Natural killer cell (primary cell): Measurements from ENCODE around the gene ADAMTSL1. TPM values are rescaled to one million over a fixed set of nuclear protein-coding genes. Genes with fewer than 3 reads are reported as not detected.

Source experiments
- ATAC-seq, 3 donors: fragments of 150-1000 bp in 2 of 3; fragments of 200-7000 bp in 1 of 3; cut with Tn5 transposase; 1 replicate in 1 of 3; 2 replicates in 2 of 3; pipeline ENCODE4 v1.10.0; 2021; ENCODE audit warnings: mild to moderate bottlenecking in 2 of 3, moderate library complexity in 2 of 3
- DNase-seq, 2 donors: peaks; one replicate each; pipeline versions ENCODE4 v3.0.0 to v3.0.0-alpha.2; 2013 to 2021; ENCODE audit warnings: mixed read lengths in 1 of 2
- H3K27ac ChIP-seq: one replicate; pipeline ENCODE4 v1.5.1; 2013; ENCODE audit warnings: mild to moderate bottlenecking, low read length
- H3K27me3 ChIP-seq: one replicate; pipeline ENCODE4 v1.6.1; 2013; ENCODE audit warnings: low read length; ENCODE audit not compliant: control insufficient read depth, insufficient read depth
- H3K36me3 ChIP-seq: one replicate; pipeline ENCODE4 v1.6.1; 2013; ENCODE audit warnings: low read length; ENCODE audit not compliant: control insufficient read depth, insufficient read depth
- H3K4me1 ChIP-seq: one replicate; pipeline ENCODE4 v1.6.1; 2013; ENCODE audit warnings: low read length; ENCODE audit not compliant: control insufficient read depth, insufficient read depth
- H3K4me3 ChIP-seq: one replicate; pipeline ENCODE4 v1.5.1; 2013; ENCODE audit warnings: low read length
- H3K9me3 ChIP-seq: one replicate; pipeline ENCODE4 v1.6.1; 2013; ENCODE audit warnings: low read length; ENCODE audit not compliant: control insufficient read depth, insufficient read depth
- H3K27ac Mint-ChIP-seq, 2 donors: one replicate each; pipeline ENCODE4 v1.8.0; 2022; ENCODE audit warnings: mild to moderate bottlenecking in 2 of 2, mixed read lengths in 2 of 2, moderate library complexity in 1 of 2
- H3K27me3 Mint-ChIP-seq, 2 donors: one replicate each; pipeline ENCODE4 v1.8.0; 2022; ENCODE audit warnings: low read depth in 2 of 2, mixed read lengths in 2 of 2
- H3K36me3 Mint-ChIP-seq: one replicate; pipeline ENCODE4 v1.8.0; 2022; ENCODE audit warnings: mixed read lengths
- H3K4me1 Mint-ChIP-seq, 2 donors: one replicate each; pipeline ENCODE4 v1.8.0; 2022; ENCODE audit warnings: mixed read lengths in 2 of 2
- H3K4me3 Mint-ChIP-seq: one replicate; pipeline ENCODE4 v1.8.0; 2022; ENCODE audit warnings: mild to moderate bottlenecking, moderate library complexity, mixed read lengths
- H3K9me3 Mint-ChIP-seq, 2 donors: one replicate each; pipeline ENCODE4 v1.8.0; 2022; ENCODE audit warnings: mixed read lengths in 2 of 2
- CTCF ChIP-seq: fragments of 200-600 bp; IDR thresholded peaks from one replicate; pipeline ENCODE4 v1.8.0; 2022; ENCODE audit warnings: antibody characterized with exemption
- WGBS: methylation state at CpG from one replicate; pipeline ENCODE4 v1.1.7; 2013; ENCODE audit warnings: missing lambda C conversion rate; ENCODE audit not compliant: insufficient coverage; 5-methylcytosine and 5-hydroxymethylcytosine counted together
- intact Hi-C: fragments of 100-400 bp; cut with micrococcal nuclease; formaldehyde crosslinking; loops from one replicate; pipeline ENCODE4 v1.14.2; 2022
- total RNA-seq, 4 donors: library from RNA; stranded (reverse); fragments of 120-200 nt in 1 of 4; gene quantifications; one replicate each; pipeline versions ENCODE4 v1.2.3 to v1.2.4, GENCODE V29; 2013 to 2022

ADAMTSL1 gene
- total RNA-seq, 3 donors from 2014 or later (not counting 1 experiment from before 2014, with no cell fraction given), result not detected

- ATAC-seq (no peak), DNase-seq (no peak)
- TF ChIP-seq CTCF, result no peak
- Histone ChIP-seq H3K36me3 (no peaks in the 10 kb centered on the region), H3K4me1 (no peaks in the 10 kb centered on the region), H3K9me3 (no peaks in the 10 kb centered on the region), H3K27me3 (no peaks in the 10 kb centered on the region), H3K27ac (no peak overlapping the region), H3K4me3 (no peak overlapping the region)
- Mint-ChIP-seq H3K9me3 (peaks cover 0 to 2% of the 10 kb centered on the region in 2 donors), H3K27ac (no peak overlapping the region), H3K36me3 (no peaks in the 10 kb centered on the region), H3K27me3 (peaks cover 7 to 12% of the 10 kb centered on the region in 2 donors), H3K4me3 (no peak overlapping the region), H3K4me1 (no peaks in the 10 kb centered on the region)
- WGBS, result 85% methylated on average over 2 of the region's 2 CpGs
- intact Hi-C loops, result no loop called here
Measured at GRCh38 chr9:18881758-18882157, 407.8 kb downstream of the ADAMTSL1 start.

GRCh38 chr9:18887546-18887945 lies 413.6 kb downstream of the ADAMTSL1 start:
- H3K27me3 ChIP-seq, result no peaks in the 10 kb centered on the region
- no peak for TF ChIP-seq CTCF
- H3K27ac ChIP-seq, result no peak overlapping the region
- Mint-ChIP-seq H3K27me3 (peaks cover 0 to 3% of the 10 kb centered on the region in 2 donors), H3K4me3 (no peak overlapping the region), H3K9me3 (peaks cover 0 to 2% of the 10 kb centered on the region in 2 donors), H3K27ac (no peak overlapping the region), H3K4me1 (no peaks in the 10 kb centered on the region), H3K36me3 (no peaks in the 10 kb centered on the region)
- WGBS, result 97% methylated on average over 1 of the region's 1 CpG
- DNase-seq, result no peak
- no peak for ATAC-seq
- intact Hi-C loops, result no loop called here
- no peaks in the 10 kb centered on the region for H3K4me1 ChIP-seq
- no peak overlapping the region for H3K4me3 ChIP-seq
- H3K36me3 ChIP-seq, result no peaks in the 10 kb centered on the region
- no peaks in the 10 kb centered on the region for H3K9me3 ChIP-seq

GRCh38 chr9:18888290-18888689 lies 414.3 kb downstream of the ADAMTSL1 start:
- ATAC-seq (no peak), DNase-seq (no peak)
- Histone ChIP-seq H3K36me3 (no peaks in the 10 kb centered on the region), H3K27me3 (no peaks in the 10 kb centered on the region), H3K9me3 (no peaks in the 10 kb centered on the region), H3K27ac (no peak overlapping the region), H3K4me3 (no peak overlapping the region), H3K4me1 (no peaks in the 10 kb centered on the region)
- Mint-ChIP-seq H3K27me3 (peaks cover 0 to 3% of the 10 kb centered on the region in 2 donors), H3K4me1 (no peaks in the 10 kb centered on the region), H3K4me3 (no peak overlapping the region), H3K9me3 (peaks cover 0 to 2% of the 10 kb centered on the region in 2 donors), H3K36me3 (no peaks in the 10 kb centered on the region), H3K27ac (no peak overlapping the region)
- WGBS, result 93% methylated on average over 1 of the region's 1 CpG
- TF ChIP-seq CTCF, result no peak
- intact Hi-C loops, result no loop called here

DNA sequence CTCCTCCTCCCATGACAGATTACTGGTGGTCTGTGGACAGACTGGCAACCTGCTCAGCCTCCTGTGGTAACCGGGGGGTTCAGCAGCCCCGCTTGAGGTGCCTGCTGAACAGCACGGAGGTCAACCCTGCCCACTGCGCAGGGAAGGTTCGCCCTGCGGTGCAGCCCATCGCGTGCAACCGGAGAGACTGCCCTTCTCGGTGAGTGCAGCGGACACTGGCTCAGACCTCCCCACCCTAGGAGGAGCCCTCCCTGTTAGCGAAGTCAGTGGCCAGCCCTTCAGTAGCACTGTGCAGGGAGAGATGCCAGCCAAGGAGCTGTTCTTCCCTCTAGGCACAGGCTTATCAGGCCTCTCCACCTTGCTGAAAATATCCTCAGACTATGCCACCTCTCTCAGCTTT lies 415.6 kb downstream of the ADAMTSL1 start:
- no peak for ATAC-seq

More for the DNA sequence above, 415.6 kb downstream of the ADAMTSL1 start:
- intact Hi-C loops, result no loop called here
- no peak overlapping the region for H3K27ac Mint-ChIP-seq
- H3K4me3 Mint-ChIP-seq, result no peak overlapping the region
- Histone ChIP-seq H3K4me3 (no peak overlapping the region), H3K27ac (no peak overlapping the region), H3K36me3 (no peaks in the 10 kb centered on the region), H3K9me3 (no peaks in the 10 kb centered on the region), H3K4me1 (no peaks in the 10 kb centered on the region), H3K27me3 (no peaks in the 10 kb centered on the region)
- H3K4me1 Mint-ChIP-seq, result no peaks in the 10 kb centered on the region
- no peaks in the 10 kb centered on the region for H3K27me3 Mint-ChIP-seq
- no peak for TF ChIP-seq CTCF
- no peak for DNase-seq
- peaks cover under 1 to 4% of the 10 kb centered on the region in 2 donors for H3K9me3 Mint-ChIP-seq
- 93% methylated on average over 12 of the region's 12 CpGs for WGBS
- H3K36me3 Mint-ChIP-seq, result no peaks in the 10 kb centered on the region
